ENCODE data around the gene ST7.

Gene ST7

DNA sequence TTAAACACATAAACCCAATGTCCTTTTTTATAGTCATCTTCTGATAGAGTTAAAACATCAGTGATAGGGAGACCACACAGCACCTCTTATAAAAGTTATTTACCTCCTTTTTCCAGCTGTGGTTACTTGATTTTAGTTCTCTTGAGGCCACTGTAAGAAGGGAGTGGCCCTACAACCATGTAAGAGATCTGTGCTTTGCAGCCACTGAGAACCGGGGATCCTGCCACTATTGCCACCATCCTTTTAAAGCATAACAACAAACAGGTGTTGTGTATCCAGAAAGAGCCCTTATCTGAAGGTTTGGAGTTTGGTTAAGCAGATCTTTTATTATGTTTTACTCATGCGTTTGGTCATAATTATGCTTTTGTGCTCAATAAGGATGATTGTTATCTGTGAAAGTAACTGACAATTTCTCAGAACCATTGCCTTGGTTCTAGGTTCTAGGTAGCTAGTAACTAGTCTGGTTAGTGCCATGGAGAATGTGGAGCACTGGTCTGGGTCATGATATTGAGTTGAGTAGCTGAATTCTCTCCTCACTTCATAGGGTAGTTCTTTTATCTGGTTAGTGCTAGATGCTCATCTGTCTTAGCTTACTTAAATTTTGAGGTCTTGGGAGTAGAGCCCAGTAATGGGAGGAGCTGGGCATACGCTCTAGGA lies 56.5 kb downstream of the ST7 start:
- H3K4me3 ChIP-seq = no peak overlapping the region
- no peak overlapping the region for H3K27ac ChIP-seq
- no peak for DNase-seq (ENCODE audit: low spot score)
- TF ChIP-seq CTCF (IDR thresholded peaks at IDR 0.05) = no peak

- DNase-seq (ENCODE audit: low spot score) = no peak
- Histone ChIP-seq H3K4me3 (no peak overlapping the region), H3K27ac (peak overlapping the region in 1 of 2 donors; percentile 68)
- no peak for TF ChIP-seq CTCF (IDR thresholded peaks at IDR 0.05)
Measured at GRCh38 chr7:117010375-117011133, 57.3 kb downstream of the ST7 start.

DNA sequence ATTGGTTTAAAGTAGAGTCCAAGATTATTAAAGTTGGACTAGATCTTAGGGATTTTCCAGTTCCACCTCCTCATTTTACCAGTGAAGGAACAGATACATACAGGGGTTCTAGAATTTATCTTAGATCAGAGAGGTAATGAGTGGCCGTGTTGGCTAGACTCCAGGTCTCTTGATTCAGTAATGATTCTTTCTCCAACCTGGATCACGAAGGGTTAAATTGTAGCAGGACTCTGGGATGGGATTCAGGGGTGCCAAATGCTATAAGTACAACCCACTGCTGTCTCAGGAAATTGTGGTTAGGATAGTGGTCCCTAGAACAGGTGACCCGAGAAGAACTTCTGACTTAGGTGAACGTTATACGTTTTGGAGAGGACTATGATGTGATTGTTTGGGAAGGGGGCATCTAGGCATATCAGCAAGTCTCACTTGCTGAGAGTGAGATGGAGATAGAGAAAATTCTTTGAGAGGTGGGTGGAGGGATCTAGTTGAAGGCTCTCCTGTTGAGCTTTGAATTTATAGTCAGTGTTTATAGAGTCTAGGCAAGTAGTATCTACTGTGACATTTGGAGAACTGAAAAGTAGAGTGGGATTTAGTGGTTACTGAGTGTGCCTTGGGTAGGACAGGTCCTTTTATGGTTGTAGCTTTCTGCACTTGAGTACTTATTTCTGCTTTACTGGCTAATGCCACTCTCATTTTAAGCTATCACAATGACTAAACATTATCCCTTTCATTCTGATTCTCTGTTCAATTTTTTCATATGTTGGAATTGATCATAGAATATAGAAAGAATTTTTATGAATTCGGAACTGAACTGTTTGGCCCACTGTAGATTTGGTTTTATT lies 58.3 kb downstream of the ST7 start:
- Histone ChIP-seq H3K27ac (peak overlapping the region; percentile 44 to 68), H3K4me3 (no peak overlapping the region)
- TF ChIP-seq CTCF (IDR thresholded peaks at IDR 0.05) = no peak
- DNase-seq (ENCODE audit: low spot score) = no peak

DNA sequence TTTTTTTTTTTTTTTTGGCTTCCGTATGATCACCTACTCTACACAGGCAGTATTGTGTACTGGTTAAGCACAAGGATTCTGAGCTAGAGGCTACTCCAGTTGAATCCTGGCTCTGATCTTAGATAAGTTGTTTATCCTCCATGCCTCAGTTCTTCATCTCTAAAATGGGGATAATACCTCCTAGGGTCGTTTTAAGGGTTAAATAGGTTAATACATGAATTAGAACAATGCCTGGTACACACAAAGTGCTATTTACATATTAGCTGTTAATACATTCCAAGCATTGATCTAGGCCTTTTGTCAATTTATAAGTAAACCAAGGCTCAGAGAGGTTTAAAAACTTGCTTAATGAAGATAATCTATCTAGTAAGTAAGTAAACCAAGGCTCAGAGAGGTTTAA lies 59.0 kb downstream of the ST7 start:
- no peak for DNase-seq (ENCODE audit: low spot score)
- H3K27ac ChIP-seq = peak overlapping the region in 1 of 2 donors; percentile 49
- no peak for TF ChIP-seq CTCF (IDR thresholded peaks at IDR 0.05)
- no peak overlapping the region for H3K4me3 ChIP-seq

DNA sequence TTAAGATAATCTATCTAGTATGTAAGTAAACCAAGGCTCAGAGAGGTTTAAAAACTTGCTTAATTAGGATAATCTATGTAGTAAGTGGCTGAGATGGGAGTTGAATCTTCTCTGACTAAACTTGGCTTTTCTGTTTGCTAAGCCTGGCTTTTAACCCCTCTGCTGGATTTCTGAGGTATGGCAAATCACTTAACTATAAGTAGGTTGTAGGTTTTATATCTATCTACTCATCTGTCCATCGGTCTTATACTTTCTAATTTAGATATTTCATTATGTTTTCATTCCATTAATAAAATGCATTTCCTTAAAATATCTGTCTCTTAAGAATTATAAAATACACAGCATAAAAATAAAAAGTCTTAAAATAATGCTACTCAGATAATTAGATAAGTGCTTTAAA lies 59.4 kb downstream of the ST7 start:
- H3K4me3 ChIP-seq = no peak overlapping the region
- peak overlapping the region in 1 of 2 donors; percentile 49 for H3K27ac ChIP-seq
- TF ChIP-seq CTCF (IDR thresholded peaks at IDR 0.05) = no peak
- no peak for DNase-seq (ENCODE audit: low spot score)

- peak overlapping the region; percentile 31 to 50 for H3K27ac ChIP-seq
- no peak for TF ChIP-seq CTCF (IDR thresholded peaks at IDR 0.05)
- H3K4me3 ChIP-seq = peak overlapping the region; percentile 51
- DNase-seq (ENCODE audit: low spot score) = no peak
Measured at GRCh38 chr7:117014099-117014656, 60.9 kb downstream of the ST7 start.
